Lower leg skin (tissue), 3 donors: ENCODE data around the gene TOX2.

Experiments
- POLR2A ChIP-seq, 2 donors: fragments of 450-650 bp; IDR thresholded peaks; one replicate each; pipeline ENCODE4 v1.6.1; 2016 to 2017; ENCODE audit warnings: antibody characterized with exemption in 2 of 2, mild to moderate bottlenecking in 1 of 2, moderate library complexity in 1 of 2
- TF ChIP-seq, protein P1 (sequence below), 3 donors: fragments of 450-650 bp; IDR thresholded peaks; one replicate each; pipeline ENCODE4 v1.5.1; 2016; ENCODE audit warnings: antibody characterized with exemption in 3 of 3, mild to moderate bottlenecking in 3 of 3, moderate library complexity in 2 of 3

GRCh38 chr20:43995645-43996044, 81.0 kb downstream of the TOX2 start:
- TF ChIP-seq, protein P1, sequence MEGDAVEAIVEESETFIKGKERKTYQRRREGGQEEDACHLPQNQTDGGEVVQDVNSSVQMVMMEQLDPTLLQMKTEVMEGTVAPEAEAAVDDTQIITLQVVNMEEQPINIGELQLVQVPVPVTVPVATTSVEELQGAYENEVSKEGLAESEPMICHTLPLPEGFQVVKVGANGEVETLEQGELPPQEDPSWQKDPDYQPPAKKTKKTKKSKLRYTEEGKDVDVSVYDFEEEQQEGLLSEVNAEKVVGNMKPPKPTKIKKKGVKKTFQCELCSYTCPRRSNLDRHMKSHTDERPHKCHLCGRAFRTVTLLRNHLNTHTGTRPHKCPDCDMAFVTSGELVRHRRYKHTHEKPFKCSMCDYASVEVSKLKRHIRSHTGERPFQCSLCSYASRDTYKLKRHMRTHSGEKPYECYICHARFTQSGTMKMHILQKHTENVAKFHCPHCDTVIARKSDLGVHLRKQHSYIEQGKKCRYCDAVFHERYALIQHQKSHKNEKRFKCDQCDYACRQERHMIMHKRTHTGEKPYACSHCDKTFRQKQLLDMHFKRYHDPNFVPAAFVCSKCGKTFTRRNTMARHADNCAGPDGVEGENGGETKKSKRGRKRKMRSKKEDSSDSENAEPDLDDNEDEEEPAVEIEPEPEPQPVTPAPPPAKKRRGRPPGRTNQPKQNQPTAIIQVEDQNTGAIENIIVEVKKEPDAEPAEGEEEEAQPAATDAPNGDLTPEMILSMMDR (IDR thresholded peaks at IDR 0.05) = no peak
- no peak for TF ChIP-seq POLR2A (IDR thresholded peaks at IDR 0.05)
